Psoas muscle (tissue), 8 donors: Measurements from ENCODE around the gene MPHOSPH9. TPM values are rescaled to one million over a fixed set of nuclear protein-coding genes. Genes with fewer than 3 reads are reported as not detected.
A peak's percentile ranks its signal among the peaks of the same experiment; 100 is the strongest.

Experiments
- ATAC-seq, 4 donors: fragments of 200-7000 bp; cut with Tn5 transposase; one replicate each; pipeline ENCODE4 v1.9.1; 2020; ENCODE audit warnings: moderate library complexity in 3 of 4, mild to moderate bottlenecking in 2 of 4
- DNase-seq, 2 donors: peaks; one replicate each; pipeline ENCODE4 v3.0.0-alpha.2; 2020
- H3K27ac ChIP-seq: fragments of 200-600 bp; one replicate; pipeline ENCODE4 v1.8.0; 2022
- H3K27me3 ChIP-seq, 3 donors: fragments of 200-600 bp in 1 of 3; one replicate each; pipeline versions ENCODE4 v1.6.1 to v1.8.0; 2013 to 2022; ENCODE audit warnings: low read length in 2 of 3, mild to moderate bottlenecking in 2 of 3, moderate library complexity in 1 of 3; ENCODE audit not compliant: insufficient read depth in 3 of 3
- H3K36me3 ChIP-seq, 2 donors: fragments of 200-600 bp in 1 of 2; one replicate each; pipeline versions ENCODE4 v1.6.1 to v1.8.0; 2013 to 2022; ENCODE audit warnings: low read depth in 1 of 2, mild to moderate bottlenecking in 1 of 2, moderate library complexity in 1 of 2; ENCODE audit not compliant: insufficient read depth in 1 of 2
- H3K4me1 ChIP-seq: fragments of 200-600 bp; one replicate; pipeline ENCODE4 v1.8.0; 2022
- H3K4me3 ChIP-seq: fragments of 200-600 bp; one replicate; pipeline ENCODE4 v1.8.0; 2022; ENCODE audit warnings: mild to moderate bottlenecking
- H3K9me3 ChIP-seq: fragments of 200-600 bp; one replicate; pipeline ENCODE4 v1.8.0; 2022
- CTCF ChIP-seq: fragments of 200-600 bp; IDR thresholded peaks from one replicate; pipeline ENCODE4 v1.8.0; 2022; ENCODE audit warnings: antibody characterized with exemption
- WGBS, 3 donors: extraction: QIAGEN DNeasy Blood & Tissue Kit; methylation state at CpG; one replicate each; pipeline versions ENCODE4 v1.1.6 to v1.1.7; 2013; 5-methylcytosine and 5-hydroxymethylcytosine counted together
- intact Hi-C, 2 donors: fragments of 100-400 bp; cut with DNase I; formaldehyde crosslinking; loops; one replicate each; pipeline versions ENCODE4 v1.11.0 to v1.14.2; 2022
- polyA plus RNA-seq, 3 donors: library from polyadenylated mRNA; stranded (reverse); fragments of 200-250 nt; gene quantifications; one replicate each; pipeline ENCODE4 v1.2.3, GENCODE V29; 2013
- total RNA-seq, 4 donors: library from RNA; stranded (reverse); fragmentation: NEBNext Ultra II Directional in 2 of 4; extraction: Animal tissue kit (Norgen Biotek cat#: 25700) in 2 of 4; gene quantifications; one replicate each; pipeline versions ENCODE4 v1.2.1 to v1.2.4, GENCODE V29; 2021 to 2023
- donor health status: healthy with polysubstance abuse.
- donor health status: DM: no; HTN: no; CAD: no; lungs with moderate emphysema.
- donor health status: Bipolar disorder and iron deficiency.
- donor health status: healthy.
- donor health status: DM: yes; HTN: yes; CAD: no.
- donor health status: DM: no; HTN: no; CAD: no.
- donor health status: DM: no; HTN: no; CAD: no.
- donor health status: DM: yes; HTN: yes; CAD: no.

The MPHOSPH9 gene
- total and polyA plus RNA-seq, 7 donors = 3.2 to 14.4 (median 8.7) TPM

- no peak for TF ChIP-seq CTCF
- Histone ChIP-seq H3K9me3 (no peaks in the 10 kb centered on the region), H3K4me1 (peaks cover 19% of the 10 kb centered on the region), H3K4me3 (no peak overlapping the region), H3K27me3 (no peaks in the 10 kb centered on the region), H3K36me3 (peaks cover 0 to 12% of the 10 kb centered on the region in 2 donors), H3K27ac (no peak overlapping the region)
- 90 to 93% (median 92%) methylated on average over 3 of the region's 3 CpGs for WGBS, 3 donors
- intact Hi-C loops = no loop called here
- DNase-seq (no peak), ATAC-seq (no peak)
Observed at GRCh38 chr12:123245678-123246077, 12.7 kb upstream of the MPHOSPH9 start.

- Histone ChIP-seq H3K36me3 (peaks cover 0 to 19% of the 10 kb centered on the region in 2 donors), H3K4me3 (no peak overlapping the region), H3K27me3 (no peaks in the 10 kb centered on the region), H3K9me3 (no peaks in the 10 kb centered on the region), H3K27ac (no peak overlapping the region), H3K4me1 (peaks cover 16% of the 10 kb centered on the region)
- intact Hi-C loops = no loop called here
- WGBS, 3 donors = 68 to 92% (median 81%) methylated on average over 7 of the region's 7 CpGs
- DNase-seq (no peak), ATAC-seq (peak in 1 of 4 donors; percentile 26)
- TF ChIP-seq CTCF = no peak
Observed at GRCh38 chr12:123243671-123244262, 10.8 kb upstream of the MPHOSPH9 start.

GRCh38 chr12:123242116-123242904 is 9.4 kb upstream of the MPHOSPH9 start:
- WGBS, 3 donors = 20 to 43% (median 25%) methylated on average over 11 of the region's 11 CpGs
- Histone ChIP-seq H3K4me3 (no peak overlapping the region), H3K36me3 (peaks cover 0 to 14% of the 10 kb centered on the region in 2 donors), H3K27ac (peak overlapping the region; percentile 11), H3K27me3 (no peaks in the 10 kb centered on the region), H3K4me1 (peaks cover 16% of the 10 kb centered on the region), H3K9me3 (no peaks in the 10 kb centered on the region)
- ATAC-seq = peak; percentile 56 to 69 (median 64)
- intact Hi-C loops = no loop called here
- no peak for TF ChIP-seq CTCF
- DNase-seq = no peak

GRCh38 chr12:123238961-123239360 is 6.0 kb upstream of the MPHOSPH9 start:
- no peak for ATAC-seq
- no peak overlapping the region for H3K27ac ChIP-seq
- intact Hi-C loops = loop anchor here in 1 of 2 donors (5.0 kb wide), 1 partner anchor 377 kb away; no protein-coding TSS in a partner anchor
- no peak overlapping the region for H3K4me3 ChIP-seq
- H3K9me3 ChIP-seq = no peaks in the 10 kb centered on the region
- no peaks in the 10 kb centered on the region for H3K27me3 ChIP-seq
- H3K36me3 ChIP-seq = peaks cover 0 to 24% of the 10 kb centered on the region in 2 donors
- 83 to 94% (median 83%) methylated on average over 6 of the region's 6 CpGs for WGBS, 3 donors
- no peak for DNase-seq
- H3K4me1 ChIP-seq = peaks cover 32% of the 10 kb centered on the region
- TF ChIP-seq CTCF = no peak
